Immature natural killer cell (primary cell): ENCODE data around the gene UVSSA. TPM values are rescaled to one million over a fixed set of nuclear protein-coding genes. Genes with fewer than 3 reads are reported as not detected.
"Not testable (repeated sequence)": the region's sequence is repeated elsewhere in the genome, so short reads cannot be mapped to it uniquely, and the experiment has no call there.

Experiments
- DNase-seq, 3 donors: peaks; one replicate each; pipeline ENCODE4 v3.0.0; 2022; ENCODE audit warnings: mixed read lengths in 1 of 3
- H3K27ac Mint-ChIP-seq, 6 donors: one replicate each; pipeline ENCODE4 v1.8.0; 2020; ENCODE audit warnings: mixed read lengths in 6 of 6, mild to moderate bottlenecking in 5 of 6, inconsistent platforms in 4 of 6, moderate library complexity in 3 of 6
- H3K27me3 Mint-ChIP-seq, 3 donors: one replicate each; pipeline ENCODE4 v1.8.0; 2020 to 2021; ENCODE audit warnings: low read depth in 3 of 3, mild to moderate bottlenecking in 3 of 3, mixed read lengths in 3 of 3, moderate library complexity in 3 of 3, inconsistent platforms in 1 of 3
- H3K36me3 Mint-ChIP-seq, 3 donors: one replicate each; pipeline ENCODE4 v1.8.0; 2020; ENCODE audit warnings: mixed read lengths in 3 of 3, inconsistent platforms in 2 of 3, mild to moderate bottlenecking in 2 of 3
- H3K4me1 Mint-ChIP-seq, 2 donors: one replicate each; pipeline ENCODE4 v1.8.0; 2020; ENCODE audit warnings: inconsistent platforms in 2 of 2, mild to moderate bottlenecking in 2 of 2, mixed read lengths in 2 of 2, moderate library complexity in 1 of 2
- H3K4me3 Mint-ChIP-seq, 5 donors: one replicate each; pipeline ENCODE4 v1.8.0; 2020; ENCODE audit warnings: mild to moderate bottlenecking in 5 of 5, mixed read lengths in 5 of 5, inconsistent platforms in 3 of 5, moderate library complexity in 3 of 5
- H3K9me3 Mint-ChIP-seq, 6 donors: one replicate each; pipeline ENCODE4 v1.8.0; 2020; ENCODE audit warnings: mild to moderate bottlenecking in 6 of 6, mixed read lengths in 6 of 6, inconsistent platforms in 4 of 6, moderate library complexity in 3 of 6
- polyA plus RNA-seq, 3 donors: library from polyadenylated mRNA; unstranded; fragments of 300-500 nt; fragmentation: Illumina TruSeq; gene quantifications; one replicate each; pipeline ENCODE4 v1.2.3, GENCODE V29; 2021

UVSSA gene
- polyA plus RNA-seq, 3 donors from 2014 or later: 3.2 to 7.0 (median 4.0) TPM

DNA sequence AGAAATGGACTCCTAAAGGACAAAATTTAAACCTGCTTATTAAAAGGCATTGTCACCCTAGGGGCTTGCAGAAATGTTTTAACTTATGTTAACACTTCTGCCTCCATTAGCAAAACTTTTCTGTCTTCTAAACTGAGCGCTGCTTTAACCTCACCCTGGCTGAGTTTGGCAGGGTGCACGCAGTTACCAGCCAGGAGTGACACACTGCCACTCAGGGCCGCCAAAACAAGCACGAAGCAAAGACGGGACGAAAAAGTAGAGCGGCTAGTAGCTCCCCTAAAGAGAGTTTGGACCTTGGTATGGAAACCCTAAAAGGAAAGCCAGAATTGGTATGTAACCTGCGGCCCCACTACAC, 23.8 kb upstream of the UVSSA start:
- H3K27me3 Mint-ChIP-seq: peaks cover 0 to under 1% (median 0%) of the 10 kb centered on the region in 3 donors
- H3K9me3 Mint-ChIP-seq: no peaks in the 10 kb centered on the region

DNA sequence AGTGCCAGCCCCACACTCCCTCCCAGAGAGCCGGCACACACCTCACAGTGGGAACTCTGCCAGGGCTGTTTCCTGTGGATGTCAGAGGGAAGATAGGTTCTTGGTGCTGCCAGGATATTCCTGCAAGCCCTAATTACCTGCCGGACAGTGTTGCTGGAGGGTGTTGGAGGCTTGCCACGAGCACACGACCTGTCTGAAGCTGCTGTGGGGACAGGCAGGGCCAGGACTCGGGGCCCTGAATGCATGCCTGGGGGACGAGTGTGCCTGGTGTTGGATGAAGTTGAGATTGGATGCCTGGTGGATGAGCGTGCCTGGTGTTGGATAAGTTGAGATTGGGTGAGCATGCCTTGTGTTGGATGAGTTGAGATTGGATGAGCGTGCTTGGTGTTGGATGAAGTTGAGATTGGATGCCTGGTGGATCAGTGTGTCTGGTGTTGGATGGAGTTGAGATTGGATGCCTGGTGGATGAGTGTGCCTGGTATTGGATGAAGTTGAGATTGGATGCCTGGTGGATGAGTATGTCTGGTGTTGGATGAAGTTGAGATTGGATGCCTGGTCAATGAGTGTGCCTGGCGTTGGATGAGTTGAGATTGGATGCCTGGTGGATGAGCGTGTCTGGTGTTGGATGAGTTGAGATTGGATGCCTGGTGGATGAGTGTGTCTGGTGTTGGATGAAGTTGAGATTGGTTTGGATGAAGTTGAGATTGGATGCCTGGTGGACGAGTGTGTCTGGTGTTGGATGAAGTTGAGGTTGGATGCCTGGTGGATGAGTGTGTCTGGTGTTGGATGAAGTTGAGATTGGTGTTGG, 23.2 kb upstream of the UVSSA start:
- Mint-ChIP-seq H3K4me1 (peaks cover 0 to 12% of the 10 kb centered on the region in 2 donors), H3K27me3 (peaks cover 0 to 3% (median 0%) of the 10 kb centered on the region in 3 donors), H3K27ac (no peak overlapping the region), H3K36me3 (peaks cover 4 to 9% (median 5%) of the 10 kb centered on the region in 3 donors), H3K9me3 (no peaks in the 10 kb centered on the region), H3K4me3 (no peak overlapping the region)
- no peak for DNase-seq

More for the DNA sequence above, 23.8 kb upstream of the UVSSA start:
- Mint-ChIP-seq H3K4me3 (no peak overlapping the region), H3K27ac (no peak overlapping the region), H3K36me3 (peaks cover 4 to 13% (median 5%) of the 10 kb centered on the region in 3 donors), H3K4me1 (peaks cover 2 to 12% of the 10 kb centered on the region in 2 donors)
- no peak for DNase-seq

DNA sequence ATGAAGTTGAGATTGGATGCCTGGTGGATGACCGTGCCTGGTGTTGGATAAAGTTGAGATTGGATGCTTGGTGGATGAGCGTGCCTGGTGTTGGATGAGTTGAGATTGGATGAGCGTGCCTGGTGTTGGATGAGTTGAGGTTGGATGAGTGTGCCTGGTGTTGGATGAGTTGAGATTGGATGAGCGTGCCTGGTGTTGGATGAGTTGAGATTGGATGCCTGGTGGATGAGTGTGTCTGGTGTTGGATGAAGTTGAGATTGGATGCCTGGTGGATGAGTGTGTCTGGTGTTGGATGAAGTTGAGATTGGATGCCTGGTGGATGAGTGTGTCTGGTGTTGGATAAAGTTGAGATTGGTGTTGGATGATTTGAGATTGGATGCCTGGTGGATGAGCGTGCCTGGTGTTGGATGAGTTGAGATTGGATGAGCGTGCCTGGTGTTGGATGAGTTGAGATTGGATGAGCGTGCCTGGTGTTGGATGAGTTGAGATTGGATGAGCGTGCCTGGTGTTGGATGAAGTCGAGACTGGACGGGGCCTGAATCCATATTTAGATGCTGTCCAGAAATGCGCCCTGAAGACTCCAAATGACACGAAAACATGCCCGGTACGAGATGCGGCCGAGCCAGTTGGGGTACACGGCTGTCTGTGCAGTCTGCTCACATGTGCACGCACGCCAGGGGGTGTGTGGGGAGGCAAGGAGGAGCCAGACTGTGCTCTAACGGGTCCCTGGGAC, 22.4 kb upstream of the UVSSA start:
- H3K36me3 Mint-ChIP-seq, H3K9me3 Mint-ChIP-seq, H3K4me3 Mint-ChIP-seq, H3K27me3 Mint-ChIP-seq, DNase-seq, H3K27ac Mint-ChIP-seq: not testable (repeated sequence)
- H3K4me1 Mint-ChIP-seq: peaks cover 8 to 18% of the 10 kb centered on the region in 2 donors

DNA sequence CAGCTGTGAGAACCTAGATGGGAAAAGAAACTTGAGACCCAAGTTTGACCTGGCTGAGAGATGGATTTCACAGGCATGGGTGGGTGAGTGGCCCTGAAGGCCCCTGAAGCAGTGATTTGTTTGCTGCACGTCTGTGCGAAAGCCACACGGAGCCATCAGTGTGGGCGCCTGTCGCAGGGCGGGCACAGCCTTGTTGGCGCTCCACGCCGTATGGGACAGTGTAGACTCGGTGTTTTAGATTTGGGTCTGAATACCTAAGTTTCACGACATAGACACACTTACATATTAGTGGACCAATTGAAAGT, 21.9 kb upstream of the UVSSA start:
- Mint-ChIP-seq H3K27me3 (peaks cover 0 to 5% (median 4%) of the 10 kb centered on the region in 3 donors), H3K27ac (no peak overlapping the region), H3K36me3 (peaks cover 3 to 9% (median 6%) of the 10 kb centered on the region in 3 donors), H3K4me3 (no peak overlapping the region), H3K9me3 (no peaks in the 10 kb centered on the region), H3K4me1 (peaks cover 9 to 20% of the 10 kb centered on the region in 2 donors)
- no peak for DNase-seq

DNA sequence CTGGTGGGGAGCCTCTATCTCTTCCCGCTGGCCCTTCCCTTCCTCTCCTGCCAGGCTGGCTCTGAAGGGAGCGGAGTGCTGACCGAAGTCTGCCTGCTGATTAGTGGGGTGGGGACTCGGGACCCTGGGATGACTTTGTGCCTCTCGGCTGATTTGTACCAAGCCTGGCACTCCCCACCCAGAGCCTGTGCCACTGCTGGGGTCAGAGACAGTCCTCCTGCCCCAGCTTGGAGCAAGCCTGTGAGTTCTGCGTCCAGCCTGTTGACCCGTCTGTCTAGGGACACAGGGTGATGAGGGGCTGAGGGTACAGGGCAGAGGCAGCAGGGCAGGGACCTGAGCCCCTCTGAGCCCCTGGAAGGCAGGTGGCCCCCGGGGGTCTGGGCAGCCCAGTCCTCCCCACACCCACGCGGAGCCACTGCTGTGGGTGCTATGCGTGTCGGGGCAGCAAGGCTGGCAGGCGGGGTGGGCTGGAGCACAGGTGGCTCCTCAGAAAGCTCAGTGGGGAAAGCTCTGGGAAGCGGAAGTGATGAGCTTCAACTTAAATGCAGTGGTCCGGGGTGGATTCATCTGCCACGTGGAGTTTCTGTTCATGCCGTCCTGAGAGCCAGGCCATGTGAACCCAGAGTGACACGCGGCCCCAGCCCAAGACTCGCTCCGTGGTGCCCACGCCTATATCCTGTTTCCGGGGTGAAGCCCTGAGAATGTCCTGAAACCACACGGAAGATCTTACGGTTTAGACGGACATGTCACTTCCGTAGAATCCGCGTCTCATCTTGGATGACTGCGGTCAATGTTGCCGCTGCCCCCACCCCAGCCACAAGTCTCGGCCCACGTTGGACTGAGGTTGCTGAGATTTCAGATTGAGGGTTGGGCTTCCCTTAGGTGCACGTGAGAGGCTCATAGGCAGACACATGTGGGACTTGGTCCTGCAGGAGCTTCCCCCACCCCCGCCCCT, 21.1 kb upstream of the UVSSA start:
- H3K9me3 Mint-ChIP-seq: no peaks in the 10 kb centered on the region
- no peak for DNase-seq
- peaks cover 0 to 12% (median 4%) of the 10 kb centered on the region in 3 donors for H3K27me3 Mint-ChIP-seq
- H3K4me3 Mint-ChIP-seq: no peak overlapping the region
- peaks cover 18 to 24% of the 10 kb centered on the region in 2 donors for H3K4me1 Mint-ChIP-seq
- H3K27ac Mint-ChIP-seq: no peak overlapping the region
- peaks cover 0 to 9% (median 5%) of the 10 kb centered on the region in 3 donors for H3K36me3 Mint-ChIP-seq

DNA sequence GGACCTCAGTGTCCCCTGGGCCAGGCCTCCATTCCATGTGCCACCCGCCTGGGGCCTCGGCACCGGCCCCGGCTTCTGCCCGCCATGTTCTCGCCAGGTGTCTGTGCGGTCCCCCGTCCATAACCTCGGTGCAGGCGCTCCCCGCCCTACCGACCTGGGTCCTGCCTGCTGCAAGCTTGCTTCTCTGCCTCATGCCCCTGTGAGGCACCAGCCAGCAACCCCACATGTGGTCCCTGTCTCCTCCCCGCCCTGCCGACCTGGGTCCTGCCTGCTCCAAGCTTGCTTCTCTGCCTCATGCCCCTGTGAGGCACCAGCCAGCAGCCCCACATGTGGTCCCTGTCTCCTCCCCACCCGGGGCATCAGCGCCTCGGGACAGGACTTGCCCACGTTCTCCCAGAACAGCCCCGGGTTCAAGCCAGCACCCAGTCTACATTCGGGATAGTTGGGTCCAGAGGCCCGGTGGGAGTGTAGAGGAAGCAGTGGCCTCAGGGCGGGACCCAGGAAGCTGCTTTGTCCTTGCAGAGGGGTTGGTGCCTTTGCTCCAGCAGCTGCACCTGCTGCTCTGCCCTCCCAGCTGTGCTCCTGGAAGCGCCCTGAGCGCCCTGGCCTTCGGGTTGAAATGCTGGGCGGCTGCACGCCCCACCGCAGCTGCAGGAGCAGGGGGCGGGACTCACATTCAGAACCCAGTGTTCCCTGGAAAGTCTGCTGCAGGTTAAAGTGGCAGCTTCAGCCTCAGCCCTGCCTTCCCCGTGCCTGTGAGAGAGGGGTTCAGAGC, 20.1 kb upstream of the UVSSA start:
- Mint-ChIP-seq H3K4me3 (no peak overlapping the region), H3K36me3 (peaks cover 0 to 5% (median 5%) of the 10 kb centered on the region in 3 donors), H3K27me3 (peaks cover 0 to 13% (median 4%) of the 10 kb centered on the region in 3 donors), H3K9me3 (no peaks in the 10 kb centered on the region), H3K27ac (no peak overlapping the region), H3K4me1 (peaks cover 25 to 27% of the 10 kb centered on the region in 2 donors)
- DNase-seq: no peak

DNA sequence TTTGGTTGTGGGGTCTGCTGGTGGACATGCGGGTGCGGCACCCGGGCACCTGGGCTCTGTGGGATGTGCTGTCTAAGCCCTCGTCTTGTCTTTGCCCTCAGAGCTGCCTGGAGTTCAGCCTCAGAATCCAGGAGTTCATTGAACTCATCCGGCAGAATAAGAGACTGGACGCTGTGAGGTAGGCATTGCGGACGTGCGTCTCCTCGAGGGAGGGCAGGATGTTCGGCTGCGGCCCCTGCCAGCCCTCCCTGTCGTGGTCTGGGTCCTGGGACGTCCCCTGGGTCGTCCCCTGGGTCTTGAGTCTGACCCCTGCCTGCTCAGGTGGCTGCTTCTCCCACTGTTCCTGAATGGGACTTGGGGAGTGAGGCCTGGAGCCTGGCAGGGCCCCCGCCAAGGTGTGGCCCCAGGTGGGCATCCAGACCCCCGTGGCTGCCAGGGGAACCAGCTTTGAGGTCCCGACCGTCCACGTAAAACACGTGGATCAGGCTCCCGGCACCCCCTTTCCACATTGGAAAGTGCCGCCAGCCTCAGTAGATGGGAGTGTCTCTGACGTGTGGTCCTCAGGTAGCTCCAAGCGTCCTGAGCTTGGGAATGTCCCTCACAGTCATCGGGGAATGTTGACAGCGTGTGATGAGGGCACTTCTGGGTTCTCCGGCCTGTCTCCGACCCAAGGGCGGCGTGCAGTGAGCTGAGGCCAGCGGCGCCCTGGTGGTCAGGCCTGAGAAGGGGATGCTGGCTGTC, 19.3 kb upstream of the UVSSA start:
- H3K36me3 Mint-ChIP-seq: peaks cover 0 to 5% (median 5%) of the 10 kb centered on the region in 3 donors
- H3K4me1 Mint-ChIP-seq: peaks cover 28 to 29% of the 10 kb centered on the region in 2 donors
- H3K27ac Mint-ChIP-seq: no peak overlapping the region

DNA sequence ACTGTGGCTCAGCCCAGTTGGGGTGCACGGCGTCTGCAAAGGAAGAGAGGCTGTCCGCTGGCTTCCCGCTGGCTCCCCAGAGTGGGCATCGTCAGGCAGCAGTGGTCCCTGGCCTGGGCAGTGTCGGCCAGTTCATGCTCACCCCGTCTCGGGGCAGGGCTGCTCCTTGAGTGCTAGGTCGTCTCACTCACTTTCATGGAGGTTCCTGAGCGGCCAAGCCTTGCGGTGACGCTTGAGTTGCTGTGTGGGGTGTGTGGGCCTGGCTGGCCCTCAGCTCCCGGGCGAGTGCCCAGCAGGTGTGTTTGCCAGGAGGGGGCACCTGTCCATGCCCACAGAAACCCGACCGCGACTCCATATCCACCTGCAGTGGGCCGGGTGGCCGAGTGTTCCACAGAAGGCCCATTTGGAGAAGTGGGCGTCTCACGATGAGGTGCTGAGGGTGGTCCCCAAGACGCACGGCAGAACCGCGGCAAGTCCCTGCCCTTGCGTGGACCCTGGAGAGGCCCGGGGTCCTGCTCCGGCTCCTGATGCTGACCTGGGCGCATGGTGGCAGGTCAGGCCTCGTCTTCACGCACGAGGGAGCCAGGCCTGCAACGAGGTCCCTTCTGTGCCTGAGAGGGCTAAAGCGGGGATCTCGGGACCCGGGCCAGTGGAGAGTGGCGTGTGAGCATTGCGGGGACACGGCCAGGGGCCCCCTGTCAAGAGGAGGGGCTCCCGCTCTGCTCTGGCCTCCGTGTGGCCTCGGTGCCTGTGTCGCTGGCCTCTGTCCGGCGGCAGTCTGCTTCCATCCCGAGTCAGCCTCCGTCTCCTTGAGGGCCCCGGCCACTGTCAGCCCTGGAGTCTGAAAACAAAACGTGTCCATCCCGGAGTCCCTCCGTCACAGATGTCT, 18.5 kb upstream of the UVSSA start:
- Mint-ChIP-seq H3K9me3 (no peaks in the 10 kb centered on the region), H3K27me3 (peaks cover 0 to 13% (median 4%) of the 10 kb centered on the region in 3 donors), H3K4me3 (no peak overlapping the region), H3K4me1 (peaks cover 28 to 29% of the 10 kb centered on the region in 2 donors), H3K36me3 (peaks cover 0 to 5% (median 5%) of the 10 kb centered on the region in 3 donors), H3K27ac (peak overlapping the region in 3 of 6 donors; percentile 87 to 94 (median 88))
- no peak for DNase-seq

More for the DNA sequence above, 19.3 kb upstream of the UVSSA start:
- Mint-ChIP-seq H3K9me3 (no peaks in the 10 kb centered on the region), H3K27me3 (peaks cover 0 to 13% (median 4%) of the 10 kb centered on the region in 3 donors), H3K4me3 (no peak overlapping the region)
- DNase-seq: no peak

DNA sequence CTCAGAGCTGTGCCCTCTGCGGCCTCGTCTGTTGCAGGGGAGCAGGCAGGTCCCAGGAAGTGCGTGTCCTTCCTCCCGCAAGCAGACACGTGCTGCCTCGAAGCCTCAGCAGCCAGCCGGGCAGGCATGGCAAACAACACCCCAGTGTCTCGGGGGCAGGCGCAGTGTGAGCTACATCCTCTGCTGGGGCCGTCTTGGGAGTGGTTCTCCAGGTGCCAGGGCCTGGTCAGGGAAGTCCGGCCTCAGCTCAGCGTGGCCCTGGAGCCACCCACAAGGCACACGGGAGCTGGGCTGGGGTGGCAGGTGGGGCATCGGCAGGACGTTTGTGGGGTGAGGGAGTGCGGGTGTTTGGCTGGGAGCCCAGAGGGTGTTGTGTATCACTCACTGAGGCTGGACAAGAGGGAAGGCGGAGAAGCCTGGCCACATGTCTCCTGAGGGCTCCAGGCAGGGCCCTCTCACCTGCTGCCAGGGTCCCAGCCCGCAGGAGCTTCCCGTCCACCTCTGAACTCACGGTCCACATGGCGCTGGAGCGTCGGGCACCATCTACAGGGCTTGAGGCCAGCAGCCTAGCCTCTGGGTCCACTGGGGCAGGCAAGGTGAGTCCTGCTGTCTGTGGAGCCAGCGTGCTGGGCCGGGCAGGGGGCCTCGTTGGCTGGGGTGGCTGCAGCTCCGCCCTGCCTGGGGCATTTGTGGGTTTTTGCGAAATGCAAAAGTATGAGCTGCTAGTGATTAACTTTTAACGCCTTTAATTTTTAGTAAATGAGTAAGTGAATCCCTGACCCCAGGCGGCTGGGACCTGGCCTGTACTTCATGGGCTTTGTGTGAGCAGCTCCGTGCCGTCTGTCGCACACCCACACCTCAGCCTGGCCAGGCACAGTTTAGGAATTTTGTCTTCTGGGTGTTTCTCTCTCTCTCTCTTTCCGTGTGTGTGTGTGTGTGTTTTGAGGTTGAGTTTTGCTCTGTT, 17.3 kb upstream of the UVSSA start:
- Mint-ChIP-seq H3K36me3 (peaks cover 0 to 8% (median 6%) of the 10 kb centered on the region in 3 donors), H3K4me3 (peak overlapping the region in 2 of 5 donors; percentile 74 to 84), H3K4me1 (peaks cover 29 to 33% of the 10 kb centered on the region in 2 donors), H3K27ac (peak overlapping the region; percentile 90 to 98 (median 96)), H3K27me3 (peaks cover 0 to 13% (median 4%) of the 10 kb centered on the region in 3 donors), H3K9me3 (no peaks in the 10 kb centered on the region)
- DNase-seq: peak in 1 of 3 donors; percentile 34

DNA sequence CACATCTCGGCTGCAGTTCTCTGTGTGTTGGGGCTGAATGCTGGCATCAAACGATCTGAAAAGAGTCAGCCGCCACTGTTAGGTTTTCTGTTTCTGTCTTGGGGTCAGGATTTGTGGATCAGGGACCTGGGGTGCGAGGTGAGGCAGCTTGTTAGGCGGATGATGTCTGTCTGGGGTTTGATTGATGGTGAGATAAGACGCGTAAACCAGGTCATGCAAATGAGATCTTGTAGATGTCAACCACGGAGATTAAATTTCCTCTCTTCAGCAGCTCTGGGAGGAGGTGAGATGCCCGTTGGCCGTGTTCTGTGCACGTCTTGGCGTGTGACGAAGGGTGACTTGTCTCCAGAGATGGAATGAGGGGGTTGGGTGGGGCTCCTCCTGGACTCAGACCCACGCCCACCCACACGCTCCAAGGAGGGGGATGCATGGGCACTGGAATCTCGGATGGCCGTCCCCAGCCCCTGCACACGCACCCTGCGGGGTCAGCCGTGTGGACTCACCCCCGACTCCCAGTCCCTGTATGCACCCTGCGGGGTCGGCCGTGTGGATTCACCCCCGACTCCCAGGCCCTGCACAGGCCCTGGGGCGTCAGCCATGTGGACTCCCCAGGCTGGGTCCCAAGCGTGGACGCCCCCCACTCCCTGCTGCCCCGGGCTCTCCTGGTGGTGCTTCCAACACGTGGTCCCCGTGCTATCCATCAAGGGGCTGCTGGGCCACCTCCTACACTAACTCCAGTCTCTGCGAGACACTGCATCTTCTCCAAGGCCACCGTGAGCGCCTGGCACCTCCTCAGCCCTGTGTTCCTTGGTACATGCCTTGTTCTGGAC, 16.0 kb upstream of the UVSSA start:
- no peaks in the 10 kb centered on the region for H3K9me3 Mint-ChIP-seq
- H3K4me3 Mint-ChIP-seq: peak overlapping the region; percentile 50 to 84 (median 57)
- H3K36me3 Mint-ChIP-seq: peaks cover 4 to 13% (median 10%) of the 10 kb centered on the region in 3 donors
- peak; percentile 51 to 82 (median 73) for DNase-seq
- peak overlapping the region; percentile 90 to 98 (median 96) for H3K27ac Mint-ChIP-seq
- H3K27me3 Mint-ChIP-seq: peaks cover 0 to 13% (median 4%) of the 10 kb centered on the region in 3 donors
- peaks cover 34 to 38% of the 10 kb centered on the region in 2 donors for H3K4me1 Mint-ChIP-seq
